Measurements from ENCODE around the gene IFNL1.
"Not testable (repeated sequence)": the region's sequence is repeated elsewhere in the genome, so short reads cannot be mapped to it uniquely, and the experiment has no call there.

Gene IFNL1

DNA sequence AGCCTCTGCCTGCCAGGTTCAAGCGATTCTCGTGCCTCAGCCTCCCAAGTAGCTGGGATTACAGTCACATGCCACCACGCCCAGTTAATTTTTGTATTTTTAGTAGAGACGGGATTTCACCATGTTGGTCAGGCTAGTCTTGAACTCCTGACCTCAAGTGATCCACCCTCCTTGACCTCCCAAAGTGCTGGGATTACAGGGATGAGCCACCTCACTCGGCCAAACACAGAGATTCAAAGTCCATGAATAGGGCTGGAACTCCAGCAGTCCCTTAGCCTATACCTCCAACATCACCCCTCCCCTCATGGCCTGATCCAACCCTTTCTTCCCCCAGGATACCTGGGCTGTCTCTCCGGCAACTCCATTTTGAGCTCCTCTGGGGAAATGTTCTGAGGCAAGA, 36.5 kb downstream of the IFNL1 start:
- not testable (repeated sequence) for DNase-seq

- no peak for DNase-seq
Measured at GRCh38 chr19:39333507-39333906, 37.3 kb downstream of the IFNL1 start.

DNA sequence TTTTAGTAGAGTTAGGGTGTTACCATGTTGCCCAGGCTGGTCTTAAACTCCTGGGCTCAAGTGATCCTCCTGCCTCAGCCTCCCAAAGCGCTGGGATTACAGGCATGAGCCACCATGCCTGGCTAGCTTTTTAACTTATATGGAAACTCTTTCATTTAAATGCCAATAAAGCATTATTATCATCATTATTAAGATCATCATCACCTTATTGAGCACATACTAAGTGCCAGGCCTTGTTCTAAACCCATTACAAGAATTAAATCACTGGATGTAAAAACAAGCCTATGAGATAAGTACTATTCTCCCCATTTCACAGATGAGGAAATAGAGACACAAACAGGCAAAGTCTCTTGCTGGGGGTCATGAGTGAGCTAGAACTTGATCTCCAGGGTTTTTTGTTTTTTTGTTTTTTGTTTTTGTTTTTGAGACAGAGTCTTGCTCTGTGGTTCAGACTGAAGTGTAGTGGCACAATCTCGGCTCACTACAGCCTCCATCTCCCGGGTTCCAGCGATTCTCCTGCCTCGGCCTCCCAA, 38.3 kb downstream of the IFNL1 start:
- no peak for DNase-seq

- DNase-seq, result peak; percentile 65
Measured at GRCh38 chr19:39335168-39335548, 39.0 kb downstream of the IFNL1 start.

GRCh38 chr19:39336483-39336882, 40.3 kb downstream of the IFNL1 start:
- no peak for DNase-seq

- DNase-seq, result no peak
Measured at GRCh38 chr19:39339674-39340073, 43.5 kb downstream of the IFNL1 start.

DNA sequence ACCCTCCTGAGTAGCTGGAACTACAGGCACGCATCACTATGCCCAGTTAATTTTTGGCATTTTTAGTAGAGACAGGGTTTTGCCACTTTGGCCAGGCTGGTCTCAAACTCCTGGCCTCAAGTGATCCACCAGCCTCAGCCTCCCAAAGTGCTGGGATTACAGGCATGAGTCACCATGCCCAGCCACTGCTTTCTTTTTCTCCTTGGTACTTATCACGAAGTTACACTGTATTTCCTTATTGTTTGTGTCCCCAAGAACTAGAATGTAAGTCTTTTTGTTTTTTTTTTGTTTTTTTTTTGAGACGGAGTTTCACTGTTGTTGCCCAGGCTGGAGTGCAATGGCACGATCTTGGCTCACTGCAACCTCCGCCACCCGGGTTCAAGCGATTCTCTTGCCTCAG, 43.9 kb downstream of the IFNL1 start:
- not testable (repeated sequence) for DNase-seq

DNA sequence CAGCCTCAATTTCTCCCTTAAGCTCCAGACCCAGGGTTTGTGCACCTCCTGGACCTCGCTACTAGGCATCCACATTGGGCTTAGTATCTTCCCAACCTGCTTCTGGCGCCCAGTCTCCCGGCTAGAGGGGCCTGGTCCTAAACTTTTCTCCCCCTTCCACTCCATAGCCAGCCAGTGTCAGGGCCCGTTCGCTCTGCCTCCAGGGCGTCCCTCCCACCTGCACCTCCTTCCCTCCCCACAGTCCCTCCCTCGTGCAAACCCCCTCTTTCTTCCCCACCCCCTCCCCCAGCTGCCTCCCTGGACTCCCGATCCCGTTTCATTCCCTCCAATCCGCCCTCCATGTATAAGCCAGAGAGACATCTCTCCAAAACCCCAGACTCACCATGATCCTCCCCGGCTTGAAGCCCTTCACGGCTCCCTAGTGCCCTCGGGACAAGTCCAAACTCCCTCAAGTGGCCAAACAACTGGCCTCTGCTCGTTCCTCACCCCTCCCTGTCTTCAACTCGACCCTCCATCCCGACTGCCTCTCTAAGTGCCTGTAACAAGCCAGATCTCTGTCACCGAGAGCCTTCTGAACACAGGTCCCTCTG, 45.0 kb downstream of the IFNL1 start:
- peak; percentile 74 for DNase-seq

- DNase-seq, result peak; percentile 98
Measured at GRCh38 chr19:39341719-39342604, 45.8 kb downstream of the IFNL1 start, which contains the start of gene SAMD4B. TSS of gene SAMD4B (plus strand) at chr19:39342421. CDS start at chr19:39356894, 14,473 bp downstream.

DNA sequence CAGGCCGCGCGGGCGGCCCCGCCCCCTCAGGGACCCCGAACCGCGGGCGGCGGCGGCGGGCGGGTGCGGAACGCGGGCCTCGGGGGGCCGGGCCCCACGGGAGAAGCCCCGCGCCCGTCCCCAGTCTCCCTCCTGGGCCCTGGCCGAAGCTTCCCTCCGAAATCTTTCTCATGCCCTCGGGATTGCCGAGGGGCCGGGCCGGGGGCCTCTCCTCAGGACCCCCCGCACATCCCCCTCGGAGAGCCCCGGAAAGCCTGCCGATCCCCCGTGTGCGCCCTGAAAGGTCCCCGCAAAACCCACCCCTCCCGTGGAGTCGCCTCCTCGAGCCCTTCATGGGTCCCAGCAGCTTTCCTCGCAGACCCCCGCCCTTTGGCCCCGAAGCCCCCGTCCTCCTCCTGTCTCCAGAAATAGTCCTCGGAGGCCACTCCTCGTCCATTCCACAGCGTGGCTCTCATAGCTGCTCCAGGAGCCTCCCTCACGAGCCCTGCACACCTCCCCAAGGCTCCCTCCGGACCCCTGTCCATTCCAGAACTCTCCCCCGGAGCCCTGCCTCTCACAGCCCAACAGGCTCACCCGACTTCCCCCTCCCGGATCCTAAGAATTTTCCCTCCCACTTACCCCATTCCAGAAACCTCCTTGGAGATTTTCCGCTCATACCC, 46.6 kb downstream of the IFNL1 start:
- DNase-seq, result no peak

DNA sequence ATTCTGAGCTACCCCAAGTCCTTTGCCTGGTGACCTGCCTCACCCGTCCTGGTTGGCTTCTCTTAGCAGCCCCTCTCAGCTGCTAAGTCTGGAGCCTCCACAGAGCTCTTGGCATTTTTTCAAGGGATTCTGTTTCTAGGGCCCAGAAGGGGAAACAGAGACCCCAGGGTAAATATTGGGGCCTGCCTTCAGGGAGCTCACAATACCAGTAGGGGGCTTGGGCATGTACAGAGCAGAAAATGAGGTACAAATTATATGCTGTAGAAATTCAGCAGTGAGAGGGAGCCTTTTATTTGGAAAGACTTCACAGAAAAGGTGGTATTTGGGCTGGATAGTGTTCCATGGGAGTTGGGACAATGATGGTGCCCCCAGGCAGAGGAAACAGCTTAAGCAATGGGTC, 49.7 kb downstream of the IFNL1 start:
- no peak for DNase-seq

DNA sequence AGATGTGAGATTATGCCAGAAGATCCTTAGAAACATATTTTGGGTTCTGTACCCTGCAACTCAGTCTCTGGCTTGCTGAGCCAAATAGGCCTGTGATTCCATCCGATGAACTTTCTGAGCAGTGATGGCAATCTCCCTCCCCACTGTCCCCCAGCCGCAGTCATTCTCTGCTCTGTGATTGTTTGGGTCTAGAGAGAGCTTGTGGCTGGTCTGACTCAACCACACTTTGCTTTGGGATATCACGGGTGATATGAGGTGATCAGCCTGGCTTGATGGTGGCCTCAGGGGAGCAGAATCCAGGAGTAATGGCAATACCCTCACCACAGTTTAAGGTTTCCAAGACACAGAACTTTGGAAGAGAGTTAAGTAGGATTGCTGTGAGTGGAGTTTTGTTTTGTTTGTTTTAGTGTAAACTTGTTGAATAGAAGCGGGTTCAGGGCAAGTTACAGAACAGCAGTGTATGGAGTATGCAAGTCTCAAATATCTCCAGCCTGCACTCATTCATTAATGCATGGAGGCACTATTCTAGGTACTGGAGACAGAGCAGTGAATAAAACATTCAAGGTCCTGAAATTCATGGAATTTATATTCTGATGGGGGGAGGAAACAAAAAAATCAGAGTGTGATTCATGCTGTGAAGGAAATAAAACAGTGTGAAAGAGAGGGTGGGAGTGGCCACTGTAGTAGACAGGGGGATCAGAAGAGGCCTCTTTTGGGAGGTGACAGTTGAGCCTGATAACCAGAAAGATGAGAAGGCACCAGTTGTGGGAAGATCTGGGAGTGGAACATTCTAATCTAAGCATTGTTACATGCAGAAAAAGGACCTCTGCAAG, 51.3 kb downstream of the IFNL1 start:
- DNase-seq, result no peak
